Measurements from ENCODE around the gene HOXD11.

The HOXD11 gene

DNA sequence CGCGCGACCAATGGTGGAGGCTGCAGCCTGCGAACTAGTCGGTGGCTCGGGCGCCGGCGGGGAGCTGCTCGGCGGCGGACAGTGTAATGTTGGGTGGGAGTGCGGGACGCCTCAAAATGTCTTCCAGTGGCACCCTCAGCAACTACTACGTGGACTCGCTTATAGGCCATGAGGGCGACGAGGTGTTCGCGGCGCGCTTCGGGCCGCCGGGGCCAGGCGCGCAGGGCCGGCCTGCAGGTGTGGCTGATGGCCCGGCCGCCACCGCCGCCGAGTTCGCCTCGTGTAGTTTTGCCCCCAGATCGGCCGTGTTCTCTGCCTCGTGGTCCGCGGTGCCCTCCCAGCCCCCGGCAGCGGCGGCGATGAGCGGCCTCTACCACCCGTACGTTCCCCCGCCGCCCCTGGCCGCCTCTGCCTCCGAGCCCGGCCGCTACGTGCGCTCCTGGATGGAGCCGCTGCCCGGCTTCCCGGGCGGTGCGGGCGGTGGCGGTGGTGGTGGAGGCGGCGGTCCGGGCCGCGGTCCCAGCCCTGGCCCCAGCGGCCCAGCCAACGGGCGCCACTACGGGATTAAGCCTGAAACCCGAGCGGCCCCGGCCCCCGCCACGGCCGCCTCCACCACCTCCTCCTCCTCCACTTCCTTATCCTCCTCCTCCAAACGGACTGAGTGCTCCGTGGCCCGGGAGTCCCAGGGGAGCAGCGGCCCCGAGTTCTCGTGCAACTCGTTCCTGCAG is 15.8 kb downstream of the HOXD11 start, which contains the start of gene HOXD9:
Gene HOXD9 (plus strand): TSS at position 37 of the 728 bp plus-strand sequence. CDS start 50 bp downstream, at position 87.
- DNase-seq = no peak

- no peak for DNase-seq
Observed at GRCh38 chr2:176123411-176124109, 16.5 kb downstream of the HOXD11 start.

- no peak for DNase-seq
Observed at GRCh38 chr2:176124110-176124946, 17.2 kb downstream of the HOXD11 start.

DNA sequence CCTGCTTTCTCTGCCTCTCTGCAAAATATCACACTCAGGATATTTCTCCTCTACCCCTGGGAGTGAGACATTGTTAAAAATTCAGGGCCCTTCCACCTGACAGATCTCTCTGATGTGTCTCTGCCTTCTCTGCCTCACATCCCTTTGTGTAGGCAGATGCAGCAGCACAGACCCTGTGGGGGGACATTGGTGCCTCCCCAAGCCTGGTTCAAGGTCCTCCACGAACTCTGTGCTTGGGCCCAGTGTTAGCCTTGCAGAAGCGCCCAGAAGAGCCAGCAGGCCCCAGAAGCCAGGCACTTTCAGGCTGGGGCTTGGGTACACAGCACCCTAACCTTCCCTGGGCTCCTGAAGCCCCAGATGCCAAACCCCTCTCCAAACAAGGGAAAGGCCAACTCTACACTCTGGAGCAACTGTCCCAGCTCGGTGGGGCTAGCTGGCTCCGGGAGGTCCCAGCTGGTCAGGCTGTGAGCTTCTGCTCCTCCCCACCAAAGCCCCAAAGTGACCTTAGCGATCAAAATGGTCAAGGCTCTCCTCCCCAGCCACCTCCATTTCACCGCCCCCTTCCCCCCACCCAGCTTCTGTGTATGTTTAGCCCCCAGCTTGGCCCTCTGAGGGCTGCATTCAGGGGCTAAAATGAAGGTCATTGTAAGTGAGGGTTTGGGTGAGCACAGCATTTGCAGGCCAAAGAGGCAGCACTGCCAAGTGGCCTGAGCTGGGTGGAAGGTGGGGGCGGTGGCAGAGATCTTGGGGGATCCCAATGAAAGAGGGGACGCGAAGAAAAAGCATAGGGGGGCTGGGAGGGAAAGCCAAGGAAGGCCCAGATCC is 18.1 kb downstream of the HOXD11 start:
- DNase-seq = no peak

GRCh38 chr2:176125772-176126054 is 18.6 kb downstream of the HOXD11 start:
- no peak for DNase-seq

DNA sequence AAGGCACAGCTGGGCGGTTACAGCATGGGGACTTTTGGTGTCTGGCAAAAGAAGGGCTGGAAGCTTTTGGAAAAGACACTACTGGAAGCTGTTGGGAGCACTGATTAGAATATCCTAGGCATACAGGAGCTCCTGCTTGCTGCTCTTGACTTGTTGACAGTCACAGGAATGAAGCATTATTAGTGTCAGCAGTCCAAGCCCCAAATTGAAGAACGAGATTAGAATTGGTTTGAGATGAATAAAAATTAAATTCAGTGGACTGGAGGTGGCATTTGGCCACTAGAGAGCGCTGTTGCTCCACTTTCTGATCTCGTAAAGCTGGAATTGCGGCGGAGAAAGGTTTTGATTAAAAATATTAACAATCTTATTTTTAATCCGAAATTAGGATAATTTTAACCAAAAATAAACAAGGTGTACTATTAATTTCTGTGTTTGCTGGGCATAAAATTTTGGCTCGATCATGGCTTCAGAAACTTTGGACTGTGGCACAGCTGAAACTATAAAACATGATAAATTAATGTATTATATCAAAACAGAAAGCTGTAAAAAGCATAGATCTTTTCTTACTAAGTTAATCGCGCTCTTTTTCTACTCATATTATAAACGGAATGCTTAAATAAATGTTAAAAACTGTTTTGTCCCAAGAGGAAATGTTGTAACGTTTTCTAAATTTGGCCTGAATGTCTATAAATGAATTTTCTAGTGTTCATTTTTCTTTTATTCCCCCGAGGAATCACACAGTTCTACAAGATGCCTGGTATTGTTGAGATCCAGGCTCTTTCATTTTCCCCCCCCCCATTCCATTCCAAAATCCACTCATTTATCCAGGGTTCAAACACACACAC is 20.1 kb downstream of the HOXD11 start:
- peak; percentile 42 to 72 for DNase-seq

GRCh38 chr2:176127774-176128072 is 20.6 kb downstream of the HOXD11 start:
- no peak for DNase-seq

DNA sequence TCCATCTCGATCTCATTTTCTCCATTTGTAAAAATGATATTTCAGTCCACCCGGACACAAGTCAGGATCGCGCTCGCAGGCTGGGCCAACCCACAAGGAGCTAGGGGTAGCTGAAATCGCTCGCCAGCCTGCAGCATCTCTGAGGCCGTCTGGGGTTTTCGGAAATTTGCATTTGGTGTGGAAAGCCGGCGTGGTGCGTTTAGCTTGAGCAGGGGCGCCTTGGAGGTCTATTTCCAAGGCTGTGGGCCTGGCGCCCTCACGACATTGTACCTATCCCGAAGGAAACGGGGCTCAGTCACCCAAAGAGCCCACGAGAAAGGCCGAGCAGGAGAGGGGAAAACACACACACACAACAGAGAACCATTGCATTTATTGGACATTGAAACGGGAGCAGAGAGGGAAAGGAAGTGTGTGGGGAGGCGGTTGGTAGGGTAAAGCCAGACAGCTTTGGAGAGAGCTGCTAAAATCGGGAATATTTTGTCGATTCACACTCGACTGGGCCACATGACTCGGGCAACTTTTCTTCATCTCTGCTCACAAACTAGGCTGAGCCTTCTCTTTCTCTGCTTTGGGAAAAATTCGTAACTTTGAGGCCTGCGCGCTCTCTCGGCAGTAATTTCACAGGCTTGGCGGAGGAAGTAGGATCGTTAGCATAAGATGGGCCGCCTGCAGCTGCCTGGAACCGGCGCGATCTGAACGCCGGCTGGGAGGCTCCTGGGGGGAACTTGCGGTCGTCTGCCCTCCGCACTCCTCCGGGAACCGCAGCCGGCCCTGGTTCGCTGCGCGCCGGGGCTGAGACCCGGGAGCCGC is 21.3 kb downstream of the HOXD11 start:
- DNase-seq = no peak

- DNase-seq = no peak
Observed at GRCh38 chr2:176128982-176129796, 22.1 kb downstream of the HOXD11 start, which contains the start of gene HOXD8. Gene HOXD8, plus strand, starts transcription at chr2:176129705. Its CDS starts 662 bp downstream, at chr2:176130367.

DNA sequence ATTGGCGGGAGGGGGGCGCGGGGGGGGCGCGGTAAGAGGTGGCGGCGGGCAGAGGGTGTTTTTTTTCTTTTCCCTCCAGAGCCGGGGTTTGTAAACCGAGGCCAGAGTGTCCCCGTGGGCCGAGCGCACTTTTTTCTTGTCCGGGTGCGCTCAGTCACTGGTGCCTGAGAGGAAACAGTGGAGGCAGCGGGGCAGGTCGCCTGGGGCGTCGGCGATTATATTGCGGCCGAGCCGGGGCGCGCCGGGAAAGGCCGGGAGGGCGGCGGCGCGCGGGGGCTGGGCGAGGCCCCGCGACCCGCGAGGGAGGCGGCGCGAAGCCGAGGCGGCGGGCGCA is 22.7 kb downstream of the HOXD11 start:
- DNase-seq = no peak

- DNase-seq = no peak
Observed at GRCh38 chr2:176130147-176130956, 23.3 kb downstream of the HOXD11 start.

DNA sequence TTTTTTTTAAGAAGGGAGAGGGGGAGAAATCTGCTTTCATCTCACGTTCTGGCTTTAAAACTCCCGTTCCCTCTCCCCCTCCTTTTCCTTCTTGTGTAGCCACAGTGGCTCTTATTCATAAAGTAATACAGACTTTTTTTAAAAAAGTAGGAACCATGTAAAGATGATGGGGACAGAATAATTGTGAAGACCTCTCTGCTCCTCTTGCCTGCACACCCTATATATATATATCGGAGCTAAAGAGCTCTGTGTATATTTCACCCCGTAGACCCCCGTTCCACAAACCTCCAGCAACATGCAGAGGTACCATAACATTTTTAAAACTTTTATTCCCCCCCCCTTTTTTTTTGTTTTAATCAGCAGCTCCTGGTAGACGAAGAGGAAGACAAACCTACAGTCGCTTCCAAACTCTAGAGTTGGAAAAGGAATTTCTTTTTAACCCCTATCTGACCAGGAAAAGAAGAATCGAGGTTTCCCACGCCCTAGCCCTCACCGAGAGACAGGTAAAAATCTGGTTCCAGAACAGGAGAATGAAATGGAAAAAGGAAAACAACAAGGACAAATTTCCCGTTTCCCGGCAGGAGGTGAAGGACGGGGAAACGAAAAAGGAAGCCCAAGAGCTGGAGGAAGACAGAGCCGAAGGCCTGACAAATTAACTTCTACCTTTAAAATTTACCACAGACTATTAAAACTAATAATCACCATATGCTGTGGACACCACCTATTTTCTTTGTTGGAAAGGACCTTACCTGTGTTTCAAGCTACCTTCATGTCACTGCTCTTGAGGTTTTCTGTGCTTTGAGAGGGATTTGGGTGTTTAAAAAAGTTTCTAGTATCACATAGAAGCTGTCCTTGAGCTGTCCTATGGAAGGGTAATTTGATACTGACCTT is 24.1 kb downstream of the HOXD11 start:
- DNase-seq = no peak

DNA sequence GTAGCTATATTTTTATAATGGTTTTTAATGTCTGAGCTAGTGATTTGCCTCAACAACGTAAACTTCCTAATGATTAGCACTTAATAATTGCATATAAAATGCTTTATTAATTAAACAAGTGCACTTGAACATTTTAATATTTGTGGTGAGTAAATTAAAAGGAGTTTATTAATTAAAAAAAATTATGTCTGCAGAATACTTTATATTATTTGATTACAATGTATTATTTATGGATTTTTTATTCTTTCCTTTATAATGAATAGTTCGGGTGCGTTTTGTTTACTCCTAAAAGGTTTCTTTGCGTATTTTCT is 24.7 kb downstream of the HOXD11 start:
- DNase-seq = no peak

DNA sequence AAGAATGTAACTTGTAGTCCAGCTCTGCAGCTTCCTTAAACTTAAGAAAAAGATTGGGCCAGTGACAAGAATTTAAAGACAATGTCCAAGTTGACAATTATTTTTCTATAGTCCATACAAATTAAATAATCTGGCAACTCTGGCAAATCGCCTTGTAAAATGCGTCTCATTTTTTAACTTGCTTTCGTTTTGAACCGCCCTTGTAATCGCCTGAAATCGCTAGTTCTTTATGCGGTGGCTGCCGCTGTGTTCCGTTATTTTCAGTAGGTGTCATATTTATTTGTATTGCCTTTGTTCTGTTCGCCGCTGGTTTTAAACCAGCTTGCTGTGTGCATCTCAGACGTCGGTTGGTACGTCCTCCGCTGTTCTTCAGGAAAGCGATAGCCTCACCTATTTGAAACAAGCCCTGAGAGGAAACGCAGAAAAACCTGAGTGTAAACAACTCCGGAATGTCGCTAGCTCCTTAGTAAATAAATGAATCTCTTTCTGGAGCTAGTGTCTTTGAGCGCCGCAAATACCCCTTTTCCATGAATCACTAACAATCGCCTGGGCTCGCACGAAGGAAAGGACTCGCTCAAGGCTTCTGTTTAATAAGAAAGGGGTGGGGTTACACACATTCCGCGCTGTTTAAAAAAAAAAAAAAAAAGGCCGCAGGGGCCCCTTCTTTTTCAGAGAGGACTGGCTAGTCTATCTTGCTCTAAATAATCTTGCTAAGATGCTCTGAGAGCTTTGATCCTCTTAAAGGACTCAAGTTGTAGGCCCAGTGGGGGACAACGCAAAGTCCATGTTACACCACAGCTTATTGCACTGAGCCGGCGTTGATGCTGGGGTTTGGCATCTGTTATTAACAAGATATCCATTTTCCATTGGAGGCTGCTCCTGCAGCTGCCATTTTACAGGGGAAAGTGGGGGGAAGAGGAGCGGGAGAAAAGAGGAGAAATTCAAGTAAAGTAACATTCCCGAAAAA is 25.4 kb downstream of the HOXD11 start:
- peak in 1 of 2 donors; percentile 32 for DNase-seq

- DNase-seq = no peak
Observed at GRCh38 chr2:176133389-176133788, 26.3 kb downstream of the HOXD11 start.

DNA sequence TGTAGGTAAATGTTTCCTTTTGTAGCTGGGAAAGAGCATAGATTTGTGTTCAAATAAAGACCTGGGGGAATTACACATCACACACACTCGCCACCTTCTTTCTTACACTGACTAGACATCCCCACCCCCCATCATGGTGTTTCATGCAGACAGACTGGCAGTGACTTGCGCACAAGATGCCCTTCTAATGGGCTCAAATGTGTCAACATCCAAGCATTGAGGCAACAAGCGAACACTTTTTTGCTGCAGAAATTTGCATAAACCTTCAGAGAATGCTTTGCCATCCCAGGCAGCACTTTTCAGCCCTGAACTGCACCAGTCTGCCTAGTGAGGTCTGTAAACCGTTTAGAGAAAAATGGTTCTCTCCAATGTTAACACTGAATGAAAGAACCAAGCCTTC is 27.0 kb downstream of the HOXD11 start:
- DNase-seq = no peak

- DNase-seq = no peak
Observed at GRCh38 chr2:176135035-176135440, 28.0 kb downstream of the HOXD11 start.

Data from CD4-positive, alpha-beta T cell treated with Interferon alpha-2 for 1 hour (primary cell).